ENCODE data around the gene DOCK9. TPM values are rescaled to one million over a fixed set of nuclear protein-coding genes. Genes with fewer than 3 reads are reported as not detected.

The DOCK9 gene
- total and polyA plus RNA-seq, 9 of the 15 experiments (the other 6 are each of a cell fraction or from before 2014, with no cell fraction given), result 3.5 to 25.3 (median 16.7) TPM

GRCh38 chr13:98996046-98996445 lies 18.2 kb upstream of the DOCK9 start:
- Histone ChIP-seq H3K27ac (ENCODE audit: extremely low read depth, low read depth, low read length) (no peak overlapping the region), H3K27me3 (ENCODE audit: control insufficient read depth in 2 of 2, insufficient read depth in 2 of 2, low read length in 2 of 2) (no peaks in the 10 kb centered on the region), H4K20me1 (replicated peaks; ENCODE audit: control insufficient read depth, insufficient read depth, low read length) (no peaks in the 10 kb centered on the region), H3K36me3 (ENCODE audit: control insufficient read depth, insufficient read depth, low read length) (no peaks in the 10 kb centered on the region), H3K79me2 (ENCODE audit: control insufficient read depth, insufficient read depth, low read length) (no peaks in the 10 kb centered on the region), H3K9me1 (ENCODE audit: control insufficient read depth, insufficient read depth, low read length) (peaks cover 4% of the 10 kb centered on the region), H2AFZ (ENCODE audit: low read depth, low read length) (no peak overlapping the region), H3K4me2 (ENCODE audit: insufficient read depth, low read length) (no peak overlapping the region), H3K9me3 (replicated peaks; ENCODE audit: control insufficient read depth, insufficient read depth, low read depth, low read length) (no peaks in the 10 kb centered on the region), H3K4me3 (no peak overlapping the region), H3K4me1 (replicated peaks in 1 of 2; ENCODE audit: control insufficient read depth in 2 of 2, insufficient read depth in 2 of 2, low read length in 2 of 2) (peaks cover 0 to 20% of the 10 kb centered on the region in 2 experiments; a peak in 3 of 5 replicates), H3K9ac (ENCODE audit: insufficient read depth in 1 of 2, low read depth in 2 of 2, low read length in 2 of 2) (no peak overlapping the region)
- BruUV-seq (replicated peaks), result no TSS peak
- intact Hi-C loops (cut with micrococcal nuclease), result loop anchor here (10.0 kb wide), 1 partner anchor 89 kb away; no protein-coding TSS in a partner anchor
- in situ Hi-C loops (cut with MboI), result no loop called here
- CTCF ChIA-PET (ENCODE audit: low intra/inter-chr PET ratio), result no interaction called here
- no peak for DNase-seq (ENCODE audit: extremely low read depth in 1 of 4, low spot score in 3 of 4)
- POLR2A ChIA-PET, result no interaction called here
- 97% methylated on average over 5 of the region's 5 CpGs for WGBS (ENCODE audit: insufficient coverage, low coverage, missing lambda C conversion rate)
- no peak for ATAC-seq
- FAIRE-seq, result no peak
- no peak for TF ChIP-seq SNAPC5 (CRISPR knock-in tag; IDR thresholded peaks at IDR 0.05)
- TF ChIP-seq, protein P1, sequence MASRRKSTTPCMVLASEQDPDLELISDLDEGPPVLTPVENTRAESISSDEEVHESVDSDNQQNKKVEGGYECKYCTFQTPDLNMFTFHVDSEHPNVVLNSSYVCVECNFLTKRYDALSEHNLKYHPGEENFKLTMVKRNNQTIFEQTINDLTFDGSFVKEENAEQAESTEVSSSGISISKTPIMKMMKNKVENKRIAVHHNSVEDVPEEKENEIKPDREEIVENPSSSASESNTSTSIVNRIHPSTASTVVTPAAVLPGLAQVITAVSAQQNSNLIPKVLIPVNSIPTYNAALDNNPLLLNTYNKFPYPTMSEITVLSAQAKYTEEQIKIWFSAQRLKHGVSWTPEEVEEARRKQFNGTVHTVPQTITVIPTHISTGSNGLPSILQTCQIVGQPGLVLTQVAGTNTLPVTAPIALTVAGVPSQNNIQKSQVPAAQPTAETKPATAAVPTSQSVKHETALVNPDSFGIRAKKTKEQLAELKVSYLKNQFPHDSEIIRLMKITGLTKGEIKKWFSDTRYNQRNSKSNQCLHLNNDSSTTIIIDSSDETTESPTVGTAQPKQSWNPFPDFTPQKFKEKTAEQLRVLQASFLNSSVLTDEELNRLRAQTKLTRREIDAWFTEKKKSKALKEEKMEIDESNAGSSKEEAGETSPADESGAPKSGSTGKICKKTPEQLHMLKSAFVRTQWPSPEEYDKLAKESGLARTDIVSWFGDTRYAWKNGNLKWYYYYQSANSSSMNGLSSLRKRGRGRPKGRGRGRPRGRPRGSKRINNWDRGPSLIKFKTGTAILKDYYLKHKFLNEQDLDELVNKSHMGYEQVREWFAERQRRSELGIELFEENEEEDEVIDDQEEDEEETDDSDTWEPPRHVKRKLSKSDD (conservative IDR thresholded peaks at IDR 0.05; ENCODE audit: low read length), result no peak
- TF ChIP-seq RBM34 (IDR thresholded peaks at IDR 0.05; ENCODE audit: borderline replicate concordance, insufficient read depth, low read length), result no peak
- TF ChIP-seq SMAD4 (CRISPR knock-in tag; conservative IDR thresholded peaks at IDR 0.05), result no peak
- TF ChIP-seq TRIM28 (IDR thresholded peaks at IDR 0.05), result no peak
- no peak for TF ChIP-seq STAT5B (CRISPR knock-in tag; IDR thresholded peaks at IDR 0.05)

Measured in K562 (cell line).